22Rv1 (cell line): ENCODE results near the gene DAGLA.

Source experiments
- CTCF ChIP-seq: fragments of 450-650 bp; IDR thresholded peaks from 2 replicates; pipeline ENCODE4 v1.5.1; 2017; ENCODE audit warnings: mild to moderate bottlenecking
- ZFX ChIP-seq: fragments of 450-650 bp; IDR thresholded peaks from 2 replicates; pipeline ENCODE4 v1.6.1; 2017; ENCODE audit warnings: antibody characterized with exemption, borderline replicate concordance

GRCh38 chr11:61716478-61717285 lies 36.5 kb downstream of the DAGLA start:
- TF ChIP-seq CTCF, result no peak
- TF ChIP-seq ZFX, result no peak
